Measurements from ENCODE around the gene RIOX2. TPM values are rescaled to one million over a fixed set of nuclear protein-coding genes. Genes with fewer than 3 reads are reported as not detected.

Gene RIOX2
- polyA plus RNA-seq, 3 donors: 15.3 to 18.7 (median 18.3) TPM

- H3K36me3 Mint-ChIP-seq: peaks cover 74 to 83% of the 10 kb centered on the region in 2 donors
- Histone ChIP-seq H3K27me3 (ENCODE audit: control insufficient read depth in 2 of 2, insufficient read depth in 2 of 2, low read length in 2 of 2) (no peaks in the 10 kb centered on the region), H3K79me2 (ENCODE audit: insufficient read depth, low read length) (no peaks in the 10 kb centered on the region), H3K4me1 (ENCODE audit: control insufficient read depth in 1 of 2, insufficient read depth in 2 of 2, low read length in 2 of 2) (peaks cover 19% of the 10 kb centered on the region in 2 donors), H3K9me3 (replicated peaks in 1 of 2; ENCODE audit: control insufficient read depth in 1 of 2, insufficient read depth in 1 of 2, low read length in 2 of 2) (no peaks in the 10 kb centered on the region), H3K4me2 (replicated peaks; ENCODE audit: extremely low read depth, low read length, poor library complexity, severe bottlenecking) (no peak overlapping the region), H3K9ac (ENCODE audit: insufficient read depth, low read length, poor library complexity, severe bottlenecking) (no peak overlapping the region), H2AFZ (ENCODE audit: insufficient read depth, low read depth, low read length, poor library complexity, severe bottlenecking) (no peak overlapping the region), H4K20me1 (ENCODE audit: insufficient read depth, low read length) (no peaks in the 10 kb centered on the region), H3K4me3 (replicated peaks in 1 of 3; ENCODE audit: low read depth in 2 of 3, low read length in 3 of 3) (no peak overlapping the region), H3K36me3 (replicated peaks in 1 of 2; ENCODE audit: control insufficient read depth in 1 of 2, insufficient read depth in 2 of 2, low read length in 2 of 2) (peaks cover 71 to 72% of the 10 kb centered on the region in 2 donors), H3K27ac (ENCODE audit: low read depth in 1 of 2, low read length in 2 of 2) (no peak overlapping the region)
- intact Hi-C loops (cut with micrococcal nuclease): no loop called here
- peaks cover 24% of the 10 kb centered on the region for H3K4me1 Mint-ChIP-seq
- H3K27ac Mint-ChIP-seq: peak overlapping the region in 2 of 7 donors; percentile 22 to 66
- no peaks in the 10 kb centered on the region for H3K27me3 Mint-ChIP-seq (ENCODE audit: low read depth in 3 of 3)
- 95% methylated on average over 3 of the region's 5 CpGs for whole genome bisulfite sequencing (ENCODE audit: insufficient coverage)
- H3K4me3 Mint-ChIP-seq: no peak overlapping the region
- no peak for DNase-seq
- no peaks in the 10 kb centered on the region for H3K9me3 Mint-ChIP-seq
- no peak for TF ChIP-seq CTCF (IDR thresholded peaks at IDR 0.05)
These were observed 23.7 kb downstream of the RIOX2 start for GRCh38 chr3:97948351-97949109.

- Histone ChIP-seq H3K79me2 (ENCODE audit: insufficient read depth, low read length) (no peaks in the 10 kb centered on the region), H3K36me3 (replicated peaks in 1 of 2; ENCODE audit: control insufficient read depth in 1 of 2, insufficient read depth in 2 of 2, low read length in 2 of 2) (peaks cover 90 to 93% of the 10 kb centered on the region in 2 donors), H3K9ac (ENCODE audit: insufficient read depth, low read length, poor library complexity, severe bottlenecking) (no peak overlapping the region), H3K27me3 (ENCODE audit: control insufficient read depth in 2 of 2, insufficient read depth in 2 of 2, low read length in 2 of 2) (no peaks in the 10 kb centered on the region), H3K9me3 (replicated peaks in 1 of 2; ENCODE audit: control insufficient read depth in 1 of 2, insufficient read depth in 1 of 2, low read length in 2 of 2) (no peaks in the 10 kb centered on the region), H2AFZ (ENCODE audit: insufficient read depth, low read depth, low read length, poor library complexity, severe bottlenecking) (no peak overlapping the region), H3K4me3 (replicated peaks in 1 of 3; ENCODE audit: low read depth in 2 of 3, low read length in 3 of 3) (no peak overlapping the region), H3K4me1 (ENCODE audit: control insufficient read depth in 1 of 2, insufficient read depth in 2 of 2, low read length in 2 of 2) (no peaks in the 10 kb centered on the region), H4K20me1 (ENCODE audit: insufficient read depth, low read length) (no peaks in the 10 kb centered on the region), H3K27ac (ENCODE audit: low read depth in 1 of 2, low read length in 2 of 2) (no peak overlapping the region), H3K4me2 (replicated peaks; ENCODE audit: extremely low read depth, low read length, poor library complexity, severe bottlenecking) (no peak overlapping the region)
- Mint-ChIP-seq H3K27me3 (ENCODE audit: low read depth in 3 of 3) (no peaks in the 10 kb centered on the region), H3K9me3 (peaks cover 0 to 3% (median 0%) of the 10 kb centered on the region in 7 donors), H3K36me3 (peaks cover 63 to 77% of the 10 kb centered on the region in 2 donors), H3K4me1 (no peaks in the 10 kb centered on the region), H3K4me3 (no peak overlapping the region), H3K27ac (no peak overlapping the region)
- no peak for DNase-seq
- no peak for TF ChIP-seq CTCF (IDR thresholded peaks at IDR 0.05)
- WGBS (ENCODE audit: insufficient coverage): no CpG with 5 or more reads among the region's 4 CpGs
- intact Hi-C loops (cut with micrococcal nuclease): no loop called here
These were observed 29.3 kb downstream of the RIOX2 start for GRCh38 chr3:97942801-97943546.

All from CD14-positive monocyte (primary cell).